Large intestine (tissue), 3 donors: ENCODE data around the gene TRAF3IP1. TPM values are rescaled to one million over a fixed set of nuclear protein-coding genes. Genes with fewer than 3 reads are reported as not detected.
"Not testable (repeated sequence)": the region's sequence is repeated elsewhere in the genome, so short reads cannot be mapped to it uniquely, and the experiment has no call there.

ENCODE experiments used
- DNase-seq, 2 donors: peaks; one replicate each; pipeline versions ENCODE4 v3.0.0 to v3.0.0-alpha.2; 2013
- H3K27ac ChIP-seq: one replicate; pipeline ENCODE4 v1.5.1; 2013; ENCODE audit warnings: low read length
- H3K27me3 ChIP-seq: 2 replicates; pipeline ENCODE4 v1.6.1; 2013; ENCODE audit warnings: low read length; ENCODE audit not compliant: control insufficient read depth, insufficient read depth
- H3K36me3 ChIP-seq: 2 replicates; pipeline ENCODE4 v1.6.1; 2013; ENCODE audit warnings: low read length; ENCODE audit not compliant: control insufficient read depth, insufficient read depth
- H3K4me1 ChIP-seq: one replicate; pipeline ENCODE4 v1.6.1; 2013; ENCODE audit warnings: low read length; ENCODE audit not compliant: control insufficient read depth, insufficient read depth
- H3K4me3 ChIP-seq: one replicate; pipeline ENCODE4 v1.5.1; 2013; ENCODE audit warnings: low read length
- H3K9me3 ChIP-seq: one replicate; pipeline ENCODE4 v1.6.1; 2013; ENCODE audit warnings: mild to moderate bottlenecking, low read depth, low read length, moderate library complexity; ENCODE audit not compliant: control insufficient read depth
- WGBS: methylation state at CpG from one replicate; pipeline ENCODE4 v1.1.5; 2013; ENCODE audit warnings: low lambda C conversion rate; ENCODE audit not compliant: insufficient coverage; 5-methylcytosine and 5-hydroxymethylcytosine counted together
- polyA plus RNA-seq: library from polyadenylated mRNA; unstranded; fragments of 120-200 nt; gene quantifications from one replicate; pipeline ENCODE4 v1.2.1, GENCODE V29; 2013

The TRAF3IP1 gene
- polyA plus RNA-seq, 1 donor: 10.6 TPM

DNA sequence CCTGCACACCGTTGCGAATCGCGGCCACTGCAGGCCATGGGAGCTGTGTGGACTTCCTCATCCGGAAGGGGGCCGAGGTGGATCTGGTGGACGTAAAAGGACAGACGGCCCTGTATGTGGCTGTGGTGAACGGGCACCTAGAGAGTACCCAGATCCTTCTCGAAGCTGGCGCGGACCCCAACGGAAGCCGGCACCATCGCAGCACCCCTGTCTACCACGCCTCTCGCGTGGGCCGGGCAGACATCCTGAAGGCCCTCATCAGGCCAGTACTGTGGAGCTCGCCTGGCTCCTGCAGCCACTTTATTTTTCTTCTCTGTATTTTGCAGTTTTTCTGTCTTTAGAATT, 115.4 kb downstream of the TRAF3IP1 start:
- Histone ChIP-seq H3K4me3 (no peak overlapping the region), H3K36me3 (peaks cover 49% of the 10 kb centered on the region), H3K4me1 (no peaks in the 10 kb centered on the region), H3K9me3 (no peaks in the 10 kb centered on the region), H3K27me3 (no peaks in the 10 kb centered on the region), H3K27ac (no peak overlapping the region)
- DNase-seq: no peak
- 100% methylated on average over 1 of the region's 20 CpGs for WGBS

DNA sequence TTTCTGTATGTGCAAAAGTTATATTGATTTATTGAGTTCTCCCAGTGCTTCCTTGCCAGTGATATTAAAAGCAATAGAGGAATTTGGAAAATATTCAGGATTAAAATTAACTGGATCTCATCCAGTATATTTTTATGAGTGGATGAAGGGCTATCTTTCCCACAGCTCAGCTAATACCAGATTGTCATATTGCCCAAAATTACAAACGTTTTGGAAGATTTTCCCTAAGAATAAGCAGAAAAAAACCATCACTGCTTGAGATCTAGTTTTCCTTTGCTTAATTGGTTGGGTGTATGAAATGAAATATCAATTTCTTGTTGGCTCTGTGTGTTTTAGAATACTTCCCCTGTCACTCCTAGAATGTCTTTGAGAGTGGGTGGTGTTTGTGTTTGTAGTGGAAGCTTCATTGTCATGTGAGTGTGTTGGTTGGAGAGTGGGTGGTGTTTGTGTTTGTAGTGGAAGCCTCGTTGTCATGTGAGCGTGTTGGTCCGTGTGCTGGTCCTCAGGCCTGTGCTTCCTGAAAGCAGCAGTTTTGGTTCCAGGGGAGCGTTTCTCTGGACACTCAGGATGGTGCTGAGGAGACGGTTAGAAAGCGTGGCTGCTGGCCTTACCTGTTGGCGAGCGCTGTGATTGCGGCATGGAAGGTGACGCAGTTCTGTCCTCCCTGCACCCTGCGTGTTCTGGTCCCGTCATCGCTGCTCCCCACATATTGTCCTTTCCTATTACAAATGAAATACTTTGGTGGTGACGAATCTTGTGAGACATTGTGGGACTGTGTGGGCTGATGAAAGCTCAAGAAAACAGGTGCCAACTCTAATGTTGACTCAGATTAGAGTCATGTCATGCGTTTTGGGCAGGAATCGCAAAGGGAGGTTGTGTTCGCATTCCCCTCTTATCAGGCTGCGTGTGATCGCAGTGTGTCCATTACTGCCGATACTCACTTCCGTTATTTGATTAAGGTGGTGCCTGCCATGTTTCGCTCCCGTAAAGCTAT, 118.8 kb downstream of the TRAF3IP1 start:
- no peak overlapping the region for H3K4me3 ChIP-seq
- no peak overlapping the region for H3K27ac ChIP-seq
- DNase-seq: no peak
- H3K9me3 ChIP-seq: no peaks in the 10 kb centered on the region
- peaks cover 42% of the 10 kb centered on the region for H3K36me3 ChIP-seq
- no CpG with 5 or more reads among the region's 24 CpGs for WGBS
- H3K4me1 ChIP-seq: no peaks in the 10 kb centered on the region
- H3K27me3 ChIP-seq: no peaks in the 10 kb centered on the region

DNA sequence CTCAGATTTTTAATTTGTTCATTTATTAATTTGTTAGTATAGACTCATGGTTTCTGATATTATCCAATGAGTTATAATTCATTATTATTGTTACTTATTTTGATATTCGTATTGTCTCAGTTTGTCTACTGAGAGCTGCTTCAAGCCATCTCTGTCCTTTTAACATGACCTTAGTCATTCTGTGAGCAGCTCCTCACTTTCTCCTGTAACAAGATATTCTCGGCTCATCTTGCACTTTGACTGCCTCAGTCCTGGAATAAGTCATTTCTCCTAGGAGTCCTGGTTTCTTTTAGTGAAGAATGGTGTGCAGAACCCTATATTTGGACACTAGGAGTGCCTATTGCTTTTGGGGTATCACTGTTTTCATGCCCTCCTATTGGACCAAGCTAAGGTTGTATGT, 119.6 kb downstream of the TRAF3IP1 start:
- Histone ChIP-seq H3K27me3 (no peaks in the 10 kb centered on the region), H3K4me1 (no peaks in the 10 kb centered on the region), H3K27ac (no peak overlapping the region), H3K9me3 (no peaks in the 10 kb centered on the region), H3K36me3 (peaks cover 42% of the 10 kb centered on the region), H3K4me3 (no peak overlapping the region)
- no peak for DNase-seq
- WGBS: 80% methylated on average over 1 of the region's 2 CpGs

- Histone ChIP-seq H3K4me1 (no peaks in the 10 kb centered on the region), H3K4me3 (no peak overlapping the region), H3K9me3 (no peaks in the 10 kb centered on the region), H3K27ac (no peak overlapping the region), H3K36me3 (peaks cover 42% of the 10 kb centered on the region), H3K27me3 (no peaks in the 10 kb centered on the region)
- DNase-seq: no peak
- WGBS: no CpG with 5 or more reads among the region's 4 CpGs
Observed at GRCh38 chr2:238440331-238440730, 120.0 kb downstream of the TRAF3IP1 start.

- H3K9me3 ChIP-seq: no peaks in the 10 kb centered on the region
- no peaks in the 10 kb centered on the region for H3K27me3 ChIP-seq
- DNase-seq: no peak
- WGBS: 60% methylated on average over 1 of the region's 11 CpGs
- H3K4me1 ChIP-seq: no peaks in the 10 kb centered on the region
- no peak overlapping the region for H3K4me3 ChIP-seq
- H3K27ac ChIP-seq: no peak overlapping the region
- peaks cover 42% of the 10 kb centered on the region for H3K36me3 ChIP-seq
Observed at GRCh38 chr2:238440767-238441166, 120.4 kb downstream of the TRAF3IP1 start.

DNA sequence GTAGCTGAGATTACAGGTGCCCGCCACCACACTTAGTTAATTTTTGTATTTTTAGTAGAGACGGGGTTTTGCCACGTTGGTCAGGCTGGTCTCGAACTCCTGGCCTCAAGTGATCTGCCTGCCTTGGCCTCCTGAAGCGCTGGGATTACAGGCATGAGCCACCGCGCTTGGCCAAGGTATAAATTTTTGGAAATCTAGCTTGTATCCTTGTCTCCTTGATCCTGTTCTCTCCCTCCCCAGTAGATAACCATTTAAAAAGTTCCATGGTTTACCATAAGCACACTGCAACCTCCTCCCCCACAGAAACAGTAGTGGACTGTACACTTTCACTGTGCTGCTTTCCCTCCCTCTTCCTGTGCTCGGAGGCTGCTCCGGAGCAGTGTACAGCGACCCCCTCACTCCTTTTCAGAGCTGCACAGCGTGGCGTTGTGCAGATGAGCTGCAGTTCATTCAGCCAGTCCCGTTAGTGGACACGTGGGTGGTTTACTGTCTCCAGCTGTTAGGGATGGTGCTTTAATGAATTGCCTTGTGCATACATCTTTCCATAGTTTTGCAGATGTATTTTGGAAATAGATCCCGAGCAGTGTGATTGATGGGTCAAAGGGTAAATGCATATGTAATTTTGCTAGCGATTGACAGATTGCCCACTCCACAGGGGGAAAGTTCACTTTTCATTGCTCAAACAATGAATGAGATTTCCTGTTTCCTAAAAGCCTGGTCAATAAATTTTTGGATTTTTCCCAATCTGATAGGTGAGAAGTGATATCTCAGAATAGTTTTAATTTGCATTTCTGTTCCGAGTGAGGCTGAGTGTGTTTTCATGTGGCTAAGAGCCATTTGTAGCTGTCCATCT, 121.2 kb downstream of the TRAF3IP1 start:
- WGBS: no CpG with 5 or more reads among the region's 17 CpGs
- no peak for DNase-seq
- Histone ChIP-seq H3K27me3 (no peaks in the 10 kb centered on the region), H3K36me3 (peaks cover 45% of the 10 kb centered on the region), H3K4me1 (no peaks in the 10 kb centered on the region), H3K4me3 (no peak overlapping the region), H3K27ac (no peak overlapping the region), H3K9me3 (no peaks in the 10 kb centered on the region)

GRCh38 chr2:238442257-238442656, 121.9 kb downstream of the TRAF3IP1 start:
- H3K36me3 ChIP-seq: peaks cover 52% of the 10 kb centered on the region

GRCh38 chr2:238444242-238444641, 123.9 kb downstream of the TRAF3IP1 start:
- H3K9me3 ChIP-seq: no peaks in the 10 kb centered on the region
- H3K4me1 ChIP-seq: no peaks in the 10 kb centered on the region
- H3K4me3 ChIP-seq: no peak overlapping the region
- no CpG with 5 or more reads among the region's 13 CpGs for WGBS
- H3K36me3 ChIP-seq: peaks cover 67% of the 10 kb centered on the region
- no peaks in the 10 kb centered on the region for H3K27me3 ChIP-seq
- no peak for DNase-seq
- H3K27ac ChIP-seq: no peak overlapping the region

More at GRCh38 chr2:238442257-238442656, 121.9 kb downstream of the TRAF3IP1 start:
- not testable (repeated sequence) for H3K27me3 ChIP-seq, H3K27ac ChIP-seq, DNase-seq, H3K4me3 ChIP-seq, H3K9me3 ChIP-seq, H3K4me1 ChIP-seq
- WGBS: 75% methylated on average over 2 of the region's 6 CpGs

GRCh38 chr2:238445409-238446190, 125.3 kb downstream of the TRAF3IP1 start:
- H3K4me1 ChIP-seq: no peaks in the 10 kb centered on the region
- H3K27ac ChIP-seq: no peak overlapping the region
- DNase-seq: no peak
- H3K9me3 ChIP-seq: no peaks in the 10 kb centered on the region
- H3K27me3 ChIP-seq: no peaks in the 10 kb centered on the region
- H3K4me3 ChIP-seq: no peak overlapping the region
- 95% methylated on average over 3 of the region's 17 CpGs for WGBS
- peaks cover 65% of the 10 kb centered on the region for H3K36me3 ChIP-seq

- no CpG with 5 or more reads among the region's 8 CpGs for WGBS
- Histone ChIP-seq H3K36me3 (peaks cover 70% of the 10 kb centered on the region), H3K4me1 (no peaks in the 10 kb centered on the region), H3K27me3 (no peaks in the 10 kb centered on the region), H3K9me3 (no peaks in the 10 kb centered on the region), H3K27ac (no peak overlapping the region), H3K4me3 (no peak overlapping the region)
- DNase-seq: no peak
Observed at GRCh38 chr2:238446371-238446770, 126.1 kb downstream of the TRAF3IP1 start.
